DMS114 treated with DMSO at 0.1 percent for 48 hours (cell line): ENCODE data around the gene GNAI2.
"Not testable (repeated sequence)": the region's sequence is repeated elsewhere in the genome, so short reads cannot be mapped to it uniquely, and the experiment has no call there.

Source experiments
- DNase-seq: peaks from one replicate; lab custom pipeline; 2025; ENCODE audit not compliant: unreplicated experiment; lab: John Stamatoyannopoulos, UW

Gene GNAI2

GRCh38 chr3:50263478-50264382 lies 27.7 kb downstream of the GNAI2 start:
- DNase-seq: no peak

GRCh38 chr3:50264383-50264963 lies 28.5 kb downstream of the GNAI2 start:
- no peak for DNase-seq

GRCh38 chr3:50264964-50265485 lies 29.0 kb downstream of the GNAI2 start:
- no peak for DNase-seq

- no peak for DNase-seq
Observed at GRCh38 chr3:50265571-50265970, 29.6 kb downstream of the GNAI2 start.

GRCh38 chr3:50266017-50266416 lies 30.0 kb downstream of the GNAI2 start:
- no peak for DNase-seq

- DNase-seq: no peak
Observed at GRCh38 chr3:50266836-50267235, 30.8 kb downstream of the GNAI2 start.

DNA sequence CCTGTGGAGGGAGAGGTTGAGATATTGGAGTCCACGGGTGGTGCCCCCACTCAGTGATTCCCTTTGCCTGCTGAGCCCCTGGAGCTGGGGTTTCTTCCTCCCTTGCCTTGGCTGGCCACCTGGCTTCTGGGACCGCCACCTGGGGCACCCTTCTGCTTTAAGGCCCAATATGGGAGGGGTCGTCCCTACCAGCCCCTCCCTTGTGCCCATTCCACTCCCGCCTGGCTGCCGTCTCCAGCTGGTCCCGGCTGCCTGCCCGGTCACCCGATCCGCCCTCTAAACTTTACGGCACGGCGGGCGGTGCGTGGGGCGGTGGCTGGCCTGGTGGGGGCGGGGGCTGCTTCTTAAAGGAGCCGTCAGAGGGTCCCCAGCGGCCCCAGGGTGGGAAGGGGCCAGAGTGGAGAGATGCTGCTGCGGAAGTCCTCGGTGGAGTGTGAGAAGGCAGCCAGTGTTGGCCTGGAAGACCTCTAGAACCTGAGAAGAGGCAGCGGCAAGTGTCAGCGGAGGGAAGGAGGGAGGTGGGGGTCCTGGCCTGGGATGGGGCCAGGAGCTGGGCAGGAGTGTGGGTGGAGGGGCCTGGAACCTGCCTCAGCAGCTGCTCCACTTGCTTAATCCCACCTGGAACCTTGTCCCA lies 31.4 kb downstream of the GNAI2 start:
- no peak for DNase-seq

GRCh38 chr3:50268276-50268675 lies 32.3 kb downstream of the GNAI2 start:
- no peak for DNase-seq

- DNase-seq: no peak
Observed at GRCh38 chr3:50268703-50269451, 32.9 kb downstream of the GNAI2 start, which contains the start of gene SEMA3B. SEMA3B (plus strand) TSS chr3:50269147; CDS start chr3:50269241, 94 bp downstream.

DNA sequence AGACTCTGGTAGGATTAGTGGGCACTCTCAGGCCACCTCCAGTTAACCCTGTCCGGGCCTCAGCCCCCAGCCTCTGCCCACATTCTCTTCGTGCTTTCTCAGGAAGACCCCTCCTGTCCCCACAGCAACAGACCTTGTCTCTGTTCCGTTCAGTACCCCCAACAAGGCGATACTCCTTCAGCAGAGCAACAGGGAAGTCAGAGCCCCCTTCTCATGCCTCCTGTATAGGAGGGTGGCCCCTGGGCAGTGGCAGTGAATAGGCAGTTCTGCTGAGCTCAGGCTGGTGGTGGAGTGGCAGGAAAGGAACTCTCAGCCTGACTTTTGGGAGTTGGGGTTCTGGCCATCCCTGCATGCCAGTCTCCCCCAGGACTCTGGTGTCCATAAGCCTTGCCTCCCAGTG lies 33.5 kb downstream of the GNAI2 start:
- DNase-seq: no peak

- no peak for DNase-seq
Observed at GRCh38 chr3:50269977-50270413, 34.0 kb downstream of the GNAI2 start.

- DNase-seq: no peak
Observed at GRCh38 chr3:50270422-50271224, 34.6 kb downstream of the GNAI2 start.

GRCh38 chr3:50271314-50271936 lies 35.4 kb downstream of the GNAI2 start:
- DNase-seq: no peak

GRCh38 chr3:50272538-50272910 lies 36.5 kb downstream of the GNAI2 start:
- DNase-seq: not testable (repeated sequence)

GRCh38 chr3:50272911-50273688 lies 37.1 kb downstream of the GNAI2 start:
- DNase-seq: peak; percentile 51

DNA sequence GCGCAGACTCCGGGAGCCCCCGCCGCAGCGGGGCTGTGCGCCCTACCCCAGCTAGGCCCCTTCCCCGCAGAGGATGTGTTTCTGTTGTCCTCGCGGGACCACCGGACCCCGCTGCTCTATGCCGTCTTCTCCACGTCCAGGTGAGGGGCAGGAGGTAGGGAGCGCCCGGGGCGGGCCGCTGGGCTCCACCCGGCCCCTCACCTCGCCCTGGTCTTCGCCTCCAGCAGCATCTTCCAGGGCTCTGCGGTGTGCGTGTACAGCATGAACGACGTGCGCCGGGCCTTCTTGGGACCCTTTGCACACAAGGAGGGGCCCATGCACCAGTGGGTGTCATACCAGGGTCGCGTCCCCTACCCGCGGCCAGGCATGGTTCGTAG lies 37.7 kb downstream of the GNAI2 start:
- DNase-seq: no peak

GRCh38 chr3:50274371-50275104 lies 38.5 kb downstream of the GNAI2 start:
- DNase-seq: no peak
